GM23338 (cell line): ENCODE data around the gene NPM1. TPM values are rescaled to one million over a fixed set of nuclear protein-coding genes. Genes with fewer than 3 reads are reported as not detected.
A peak's percentile ranks its signal among the peaks of the same experiment; 100 is the strongest.

Experiments
- ATAC-seq: fragments of 200-7000 bp; cut with Tn5 transposase; 3 replicates; pipeline ENCODE4 v1.9.1; 2020
- DNase-seq: peaks from one replicate; pipeline ENCODE4 v3.0.0-alpha.2; 2015; ENCODE audit warnings: low spot score
- H2AFZ ChIP-seq: fragments of 200-600 bp; sonication (generic); 2 replicates; pipeline ENCODE4 v1.8.0; 2016; ENCODE audit warnings: antibody characterized with exemption, mild to moderate bottlenecking, moderate library complexity
- H3F3A ChIP-seq: fragments of 200-600 bp; sonication (generic); replicated peaks from 2 replicates; pipeline ENCODE4 v1.8.0; 2017; ENCODE audit warnings: antibody characterized with exemption, mixed run types, low read depth
- H3K27ac ChIP-seq: fragments of 200-600 bp; sonication (generic); 2 replicates; pipeline ENCODE4 v1.6.1; 2016; ENCODE audit warnings: low read depth
- H3K27me3 ChIP-seq: fragments of 200-600 bp; sonication (generic); 2 replicates; pipeline ENCODE4 v1.8.0; 2016; ENCODE audit warnings: mild to moderate bottlenecking, mixed run types, moderate library complexity; ENCODE audit not compliant: insufficient read depth
- H3K36me3 ChIP-seq: fragments of 200-600 bp; sonication (generic); 2 replicates; pipeline ENCODE4 v1.8.0; 2016; ENCODE audit warnings: mild to moderate bottlenecking; ENCODE audit not compliant: insufficient read depth
- H3K4me1 ChIP-seq: fragments of 200-600 bp; sonication (generic); 2 replicates; pipeline ENCODE4 v1.8.0; 2016; ENCODE audit warnings: mild to moderate bottlenecking, moderate library complexity; ENCODE audit not compliant: insufficient read depth
- H3K4me2 ChIP-seq: fragments of 200-600 bp; sonication (generic); 2 replicates; pipeline ENCODE4 v1.7.1; 2017; ENCODE audit warnings: mixed run types
- H3K4me3 ChIP-seq: fragments of 200-600 bp; sonication (generic); 2 replicates; pipeline ENCODE4 v1.6.1; 2016; ENCODE audit warnings: mixed run types
- H3K79me2 ChIP-seq: fragments of 200-600 bp; sonication (generic); replicated peaks from 2 replicates; pipeline ENCODE4 v1.8.0; 2017; ENCODE audit warnings: mild to moderate bottlenecking; ENCODE audit not compliant: insufficient read depth
- H3K9me2 ChIP-seq: fragments of 200-600 bp; sonication (generic); 2 replicates; pipeline ENCODE4 v1.8.0; 2017; ENCODE audit not compliant: insufficient read depth
- H4K20me1 ChIP-seq: fragments of 200-600 bp; sonication (generic); replicated peaks from 2 replicates; pipeline ENCODE4 v1.8.0; 2017; ENCODE audit warnings: mild to moderate bottlenecking; ENCODE audit not compliant: insufficient read depth
- H3K27ac Mint-ChIP-seq: 2 replicates; pipeline ENCODE4 v1.8.0; 2020; ENCODE audit warnings: inconsistent platforms, mild to moderate bottlenecking, moderate library complexity, mixed read lengths
- H3K27me3 Mint-ChIP-seq: 3 replicates; pipeline ENCODE4 v1.8.0; 2022; ENCODE audit warnings: low read depth, mild to moderate bottlenecking, moderate library complexity, mixed read lengths, inconsistent platforms; ENCODE audit not compliant: insufficient read depth, poor library complexity
- H3K36me3 Mint-ChIP-seq: 3 replicates; pipeline ENCODE4 v1.8.0; 2021; ENCODE audit warnings: low read depth, mild to moderate bottlenecking, inconsistent platforms, moderate library complexity, mixed read lengths
- H3K4me1 Mint-ChIP-seq: 3 replicates; pipeline ENCODE4 v1.8.0; 2020; ENCODE audit warnings: mild to moderate bottlenecking, inconsistent platforms, mixed read lengths
- H3K4me3 Mint-ChIP-seq: 3 replicates; pipeline ENCODE4 v1.8.0; 2021; ENCODE audit warnings: moderate library complexity, mild to moderate bottlenecking, inconsistent platforms, mixed read lengths
- H3K9me3 Mint-ChIP-seq: 3 replicates; pipeline ENCODE4 v1.8.0; 2020; ENCODE audit warnings: moderate library complexity, mild to moderate bottlenecking, inconsistent platforms, mixed read lengths
- CREB1 ChIP-seq: fragments of 250-450 bp; sonication (Bioruptor Pico); IDR thresholded peaks from 2 replicates; pipeline ENCODE4 v1.5.0; 2020; ENCODE audit warnings: low read depth, mild to moderate bottlenecking, moderate library complexity
- CTCF ChIP-seq, 2 experiments: fragments of 200-600 bp in 1 of 2; sonication (generic) in 1 of 2; conservative IDR thresholded peaks; 2 replicates each; pipeline versions ENCODE4 v1.5.1 to v1.6.1; 2016 to 2017; ENCODE audit warnings: antibody characterized with exemption in 2 of 2, low read depth in 2 of 2, mild to moderate bottlenecking in 2 of 2, moderate library complexity in 1 of 2
- ETS1 ChIP-seq: IDR thresholded peaks from 2 replicates; pipeline ENCODE4 v1.6.1; 2016; ENCODE audit warnings: antibody characterized with exemption
- EZH2 ChIP-seq: fragments of 200-600 bp; sonication (generic); IDR thresholded peaks from one replicate; pipeline ENCODE4 v1.8.0; 2017; ENCODE audit warnings: antibody characterized with exemption, mild to moderate bottlenecking, low read depth; ENCODE audit not compliant: unreplicated experiment
- EZH2phosphoT487 ChIP-seq: fragments of 200-600 bp; sonication (generic); IDR thresholded peaks from one replicate; pipeline ENCODE4 v1.8.1; 2018; ENCODE audit warnings: antibody characterized with exemption; ENCODE audit not compliant: unreplicated experiment
- JUNB ChIP-seq: IDR thresholded peaks from one replicate; pipeline ENCODE4 v1.6.1; 2016; ENCODE audit warnings: antibody characterized with exemption; ENCODE audit not compliant: unreplicated experiment
- POLR2AphosphoS5 ChIP-seq: IDR thresholded peaks from 2 replicates; pipeline ENCODE4 v1.6.1; 2016; ENCODE audit warnings: antibody characterized with exemption, low read depth
- STAT1 ChIP-seq: IDR thresholded peaks from one replicate; pipeline ENCODE4 v1.6.1; 2016; ENCODE audit warnings: antibody characterized with exemption; ENCODE audit not compliant: unreplicated experiment
- ZNF114 ChIP-seq: fragments of 250-450 bp; sonication (Bioruptor Pico); IDR thresholded peaks from 2 replicates; pipeline ENCODE4 v1.5.0; 2020; ENCODE audit warnings: mild to moderate bottlenecking, moderate library complexity
- ZNF331 ChIP-seq: fragments of 250-450 bp; sonication (Bioruptor Pico); IDR thresholded peaks from 2 replicates; pipeline ENCODE4 v1.5.0; 2020; ENCODE audit warnings: low read depth, mild to moderate bottlenecking, moderate library complexity
- polyA plus RNA-seq: library from polyadenylated mRNA; unstranded; fragments of >200 nt; fragmentation: Nextera tagmentation; extraction: Ambion mirVana; gene quantifications from 2 replicates; pipeline ENCODE4 v1.2.1, GENCODE V29; 2016
- total RNA-seq: library from RNA; depleted of rRNA; stranded (reverse); fragments of >200 nt; shearing (Covaris generic); gene quantifications from 2 replicates; pipeline ENCODE4 v1.2.3, GENCODE V29; 2014

The NPM1 gene
- total and polyA plus RNA-seq, 2 experiments from 2014 or later: 3,739 to 5,242 TPM

- Histone ChIP-seq H3K27me3 (no peaks in the 10 kb centered on the region), H2AFZ (no peak overlapping the region), H4K20me1 (peaks cover 92% of the 10 kb centered on the region), H3K9me2 (no peaks in the 10 kb centered on the region), H3K4me1 (peaks cover 58% of the 10 kb centered on the region), H3K4me3 (peak overlapping the region; percentile 88), H3K36me3 (peaks cover 92% of the 10 kb centered on the region), H3K4me2 (peak overlapping the region; percentile 92), H3K27ac (peak overlapping the region; percentile 30; the same call in 1 of the 2 replicates), H3K79me2 (peaks cover 100% of the 10 kb centered on the region), H3F3A (peaks cover 42% of the 10 kb centered on the region)
- ATAC-seq: no peak
- DNase-seq: no peak
- no peak for TF ChIP-seq EZH2phosphoT487
- peak in 1 of 2 experiments; percentile 31; a peak in 1 of 4 replicates for TF ChIP-seq CTCF (conservative IDR thresholded peaks at IDR 0.05; ENCODE audit: low read depth in 2 of 2)
- peak overlapping the region; percentile 59 for H3K4me3 Mint-ChIP-seq
- peaks cover 16% of the 10 kb centered on the region; the same call in 2 of the 3 replicates for H3K9me3 Mint-ChIP-seq
- H3K27ac Mint-ChIP-seq: no peak overlapping the region; the same call in 1 of the 2 replicates
- peaks cover 46% of the 10 kb centered on the region for H3K4me1 Mint-ChIP-seq
- peaks cover 25% of the 10 kb centered on the region for H3K27me3 Mint-ChIP-seq
- peaks cover 100% of the 10 kb centered on the region for H3K36me3 Mint-ChIP-seq
Measured at GRCh38 chr5:171392585-171393159, 5.0 kb downstream of the NPM1 start.

GRCh38 chr5:171395042-171395441 lies 7.4 kb downstream of the NPM1 start:
- Histone ChIP-seq H3K4me1 (peaks cover 65% of the 10 kb centered on the region), H3K79me2 (peaks cover 100% of the 10 kb centered on the region), H3K4me3 (no peak overlapping the region), H3K9me2 (no peaks in the 10 kb centered on the region), H3F3A (peaks cover 63% of the 10 kb centered on the region), H3K36me3 (peaks cover 100% of the 10 kb centered on the region), H3K27me3 (no peaks in the 10 kb centered on the region), H3K27ac (no peak overlapping the region; the same call in 1 of the 2 replicates), H3K4me2 (peak overlapping the region; percentile 56; the same call in 1 of the 2 replicates), H2AFZ (no peak overlapping the region), H4K20me1 (peaks cover 100% of the 10 kb centered on the region)
- DNase-seq (no peak), ATAC-seq (no peak)
- peaks cover 100% of the 10 kb centered on the region for H3K36me3 Mint-ChIP-seq
- H3K27ac Mint-ChIP-seq: peak overlapping the region; percentile 39; the same call in 1 of the 2 replicates
- H3K27me3 Mint-ChIP-seq: peaks cover 22% of the 10 kb centered on the region
- peaks cover 60% of the 10 kb centered on the region for H3K4me1 Mint-ChIP-seq
- no peaks in the 10 kb centered on the region; the same call in 2 of the 3 replicates for H3K9me3 Mint-ChIP-seq
- peak overlapping the region; percentile 47 for H3K4me3 Mint-ChIP-seq
- TF ChIP-seq STAT1 (no peak), ZNF114 (CRISPR knock-in tag) (no peak), EZH2 (no peak), POLR2AphosphoS5 (no peak; the same call in 1 of the 2 replicates), JUNB (no peak), CREB1 (no peak), CTCF (conservative IDR thresholded peaks at IDR 0.05; ENCODE audit: low read depth in 2 of 2) (no peak), ZNF331 (no peak), EZH2phosphoT487 (no peak), ETS1 (no peak)
